Measurements from ENCODE around the gene FRMD5. TPM values are rescaled to one million over a fixed set of nuclear protein-coding genes. Genes with fewer than 3 reads are reported as not detected.

The FRMD5 gene
- total and polyA plus RNA-seq, 2 donors (not counting 1 experiment from before 2014, with no cell fraction given) = not detected

DNA sequence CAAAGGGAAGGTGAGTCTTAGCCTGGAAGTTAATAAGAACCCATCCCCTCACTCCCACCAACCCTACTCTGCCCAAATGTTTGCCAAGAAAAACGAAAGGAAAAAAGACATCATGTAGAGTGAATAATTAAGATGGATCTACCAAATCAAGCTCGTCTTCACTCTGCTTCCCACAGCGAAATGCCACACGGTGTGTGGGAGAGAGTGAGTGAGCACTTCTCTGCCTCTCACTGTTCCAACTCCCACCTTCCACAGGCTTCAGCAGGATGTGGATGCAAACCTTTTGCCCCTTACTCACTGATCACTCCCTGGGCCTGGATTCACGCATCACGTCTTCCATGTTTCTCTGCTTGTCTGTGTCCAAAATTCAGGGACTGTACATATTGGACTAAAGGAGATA is 282.9 kb downstream of the FRMD5 start:
- Histone ChIP-seq H3K4me1 (ENCODE audit: control insufficient read depth in 2 of 2, insufficient read depth in 2 of 2, low read length in 2 of 2) (no peaks in the 10 kb centered on the region), H3K27ac (ENCODE audit: low read length in 2 of 2) (no peak overlapping the region), H3K9me3 (ENCODE audit: control extremely low read depth in 1 of 3, control insufficient read depth in 2 of 3, insufficient read depth in 1 of 3, low read length in 2 of 3) (no peaks in the 10 kb centered on the region), H4K20me1 (ENCODE audit: control insufficient read depth, insufficient read depth, low read length, poor library complexity, severe bottlenecking) (no peaks in the 10 kb centered on the region), H3K4me3 (ENCODE audit: control extremely low read depth in 1 of 5, extremely low read depth in 1 of 5, insufficient read depth in 1 of 5, low read depth in 2 of 5, low read length in 4 of 5) (no peak overlapping the region), H3K27me3 (replicated peaks in 1 of 4; ENCODE audit: control extremely low read depth in 1 of 4, control insufficient read depth in 3 of 4, insufficient read depth in 4 of 4, low read length in 3 of 4) (no peaks in the 10 kb centered on the region), H2AFZ (ENCODE audit: insufficient read depth, low read depth, low read length, poor library complexity, severe bottlenecking) (no peak overlapping the region), H3K9ac (ENCODE audit: low read length) (no peak overlapping the region), H3K4me2 (replicated peaks; ENCODE audit: low read depth, low read length, poor library complexity, severe bottlenecking) (no peak overlapping the region), H3K79me2 (ENCODE audit: control insufficient read depth, insufficient read depth, low read length) (no peaks in the 10 kb centered on the region), H3K36me3 (replicated peaks in 1 of 2; ENCODE audit: control extremely low read depth in 1 of 2, control insufficient read depth in 1 of 2, extremely low read depth in 1 of 2, insufficient read depth in 2 of 2, low read length in 1 of 2) (no peaks in the 10 kb centered on the region)
- Mint-ChIP-seq H3K4me3 (no peak overlapping the region), H3K9me3 (ENCODE audit: insufficient read depth) (no peaks in the 10 kb centered on the region), H3K4me1 (no peaks in the 10 kb centered on the region), H3K27me3 (no peaks in the 10 kb centered on the region), H3K27ac (no peak overlapping the region)
- TF ChIP-seq, protein P1, sequence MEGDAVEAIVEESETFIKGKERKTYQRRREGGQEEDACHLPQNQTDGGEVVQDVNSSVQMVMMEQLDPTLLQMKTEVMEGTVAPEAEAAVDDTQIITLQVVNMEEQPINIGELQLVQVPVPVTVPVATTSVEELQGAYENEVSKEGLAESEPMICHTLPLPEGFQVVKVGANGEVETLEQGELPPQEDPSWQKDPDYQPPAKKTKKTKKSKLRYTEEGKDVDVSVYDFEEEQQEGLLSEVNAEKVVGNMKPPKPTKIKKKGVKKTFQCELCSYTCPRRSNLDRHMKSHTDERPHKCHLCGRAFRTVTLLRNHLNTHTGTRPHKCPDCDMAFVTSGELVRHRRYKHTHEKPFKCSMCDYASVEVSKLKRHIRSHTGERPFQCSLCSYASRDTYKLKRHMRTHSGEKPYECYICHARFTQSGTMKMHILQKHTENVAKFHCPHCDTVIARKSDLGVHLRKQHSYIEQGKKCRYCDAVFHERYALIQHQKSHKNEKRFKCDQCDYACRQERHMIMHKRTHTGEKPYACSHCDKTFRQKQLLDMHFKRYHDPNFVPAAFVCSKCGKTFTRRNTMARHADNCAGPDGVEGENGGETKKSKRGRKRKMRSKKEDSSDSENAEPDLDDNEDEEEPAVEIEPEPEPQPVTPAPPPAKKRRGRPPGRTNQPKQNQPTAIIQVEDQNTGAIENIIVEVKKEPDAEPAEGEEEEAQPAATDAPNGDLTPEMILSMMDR (IDR thresholded peaks at IDR 0.05) = no peak
- TF ChIP-seq EZH2 (IDR thresholded peaks at IDR 0.05; ENCODE audit: borderline replicate concordance, insufficient read depth, low read depth, low read length, poor library complexity, severe bottlenecking) = no peak
- 100% methylated on average over 2 of the region's 6 CpGs for WGBS (ENCODE audit: insufficient coverage)
- ChIA-PET POLR2A (no interaction called here), CTCF (no interaction called here)
- ATAC-seq (ENCODE audit: low read depth) = no peak
- no peak for DNase-seq
- intact Hi-C loops (cut with micrococcal nuclease) = no loop called here

DNA sequence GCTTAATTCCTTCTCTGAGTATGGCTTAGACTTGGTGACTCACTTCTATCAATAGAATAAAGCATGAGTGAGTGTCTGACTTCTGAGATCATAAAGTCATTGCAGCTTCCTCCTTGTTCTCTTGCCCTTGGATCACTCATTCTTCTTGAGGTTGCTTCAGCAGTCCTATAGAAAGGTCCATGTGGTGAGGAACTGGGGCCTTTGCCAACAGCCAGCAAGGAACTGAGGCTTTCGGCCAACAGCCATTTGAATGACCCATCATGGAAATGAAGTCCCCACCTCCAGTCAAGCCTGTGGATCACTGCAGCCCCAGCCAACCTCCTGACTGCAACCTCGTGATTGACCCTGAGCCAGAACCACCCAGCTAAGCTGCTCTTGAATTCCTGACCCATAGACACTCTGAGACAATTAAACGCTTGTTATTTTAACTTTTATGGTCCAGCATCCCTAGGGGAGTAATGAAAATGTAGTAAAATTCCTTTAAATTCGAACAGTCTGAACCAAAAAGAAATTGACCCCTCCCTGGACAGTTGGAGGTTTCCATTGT is 283.8 kb downstream of the FRMD5 start:
- H3K4me1 Mint-ChIP-seq = no peaks in the 10 kb centered on the region
- WGBS (ENCODE audit: insufficient coverage) = 100% methylated on average over 3 of the region's 4 CpGs
- Histone ChIP-seq H3K79me2 (ENCODE audit: control insufficient read depth, insufficient read depth, low read length) (no peaks in the 10 kb centered on the region), H3K27ac (ENCODE audit: low read length in 2 of 2) (no peak overlapping the region), H3K36me3 (replicated peaks in 1 of 2; ENCODE audit: control extremely low read depth in 1 of 2, control insufficient read depth in 1 of 2, extremely low read depth in 1 of 2, insufficient read depth in 2 of 2, low read length in 1 of 2) (no peaks in the 10 kb centered on the region), H3K4me3 (ENCODE audit: control extremely low read depth in 1 of 5, extremely low read depth in 1 of 5, insufficient read depth in 1 of 5, low read depth in 2 of 5, low read length in 4 of 5) (no peak overlapping the region), H3K9ac (ENCODE audit: low read length) (no peak overlapping the region), H3K27me3 (replicated peaks in 1 of 4; ENCODE audit: control extremely low read depth in 1 of 4, control insufficient read depth in 3 of 4, insufficient read depth in 4 of 4, low read length in 3 of 4) (no peaks in the 10 kb centered on the region), H3K4me2 (replicated peaks; ENCODE audit: low read depth, low read length, poor library complexity, severe bottlenecking) (no peak overlapping the region), H3K9me3 (ENCODE audit: control extremely low read depth in 1 of 3, control insufficient read depth in 2 of 3, insufficient read depth in 1 of 3, low read length in 2 of 3) (no peaks in the 10 kb centered on the region), H4K20me1 (ENCODE audit: control insufficient read depth, insufficient read depth, low read length, poor library complexity, severe bottlenecking) (no peaks in the 10 kb centered on the region), H3K4me1 (ENCODE audit: control insufficient read depth in 2 of 2, insufficient read depth in 2 of 2, low read length in 2 of 2) (no peaks in the 10 kb centered on the region), H2AFZ (ENCODE audit: insufficient read depth, low read depth, low read length, poor library complexity, severe bottlenecking) (no peak overlapping the region)
- H3K4me3 Mint-ChIP-seq = no peak overlapping the region
- TF ChIP-seq EZH2 (IDR thresholded peaks at IDR 0.05; ENCODE audit: borderline replicate concordance, insufficient read depth, low read depth, low read length, poor library complexity, severe bottlenecking) = no peak
- TF ChIP-seq, protein P1 (IDR thresholded peaks at IDR 0.05) = no peak
- POLR2A ChIA-PET = no interaction called here
- DNase-seq (no peak), ATAC-seq (ENCODE audit: low read depth) (no peak)
- no peak overlapping the region for H3K27ac Mint-ChIP-seq
- CTCF ChIA-PET = no interaction called here
- intact Hi-C loops (cut with micrococcal nuclease) = no loop called here
- H3K9me3 Mint-ChIP-seq (ENCODE audit: insufficient read depth) = no peaks in the 10 kb centered on the region
- H3K27me3 Mint-ChIP-seq = no peaks in the 10 kb centered on the region
